ENCODE measurements around the gene POGLUT3.

DNA sequence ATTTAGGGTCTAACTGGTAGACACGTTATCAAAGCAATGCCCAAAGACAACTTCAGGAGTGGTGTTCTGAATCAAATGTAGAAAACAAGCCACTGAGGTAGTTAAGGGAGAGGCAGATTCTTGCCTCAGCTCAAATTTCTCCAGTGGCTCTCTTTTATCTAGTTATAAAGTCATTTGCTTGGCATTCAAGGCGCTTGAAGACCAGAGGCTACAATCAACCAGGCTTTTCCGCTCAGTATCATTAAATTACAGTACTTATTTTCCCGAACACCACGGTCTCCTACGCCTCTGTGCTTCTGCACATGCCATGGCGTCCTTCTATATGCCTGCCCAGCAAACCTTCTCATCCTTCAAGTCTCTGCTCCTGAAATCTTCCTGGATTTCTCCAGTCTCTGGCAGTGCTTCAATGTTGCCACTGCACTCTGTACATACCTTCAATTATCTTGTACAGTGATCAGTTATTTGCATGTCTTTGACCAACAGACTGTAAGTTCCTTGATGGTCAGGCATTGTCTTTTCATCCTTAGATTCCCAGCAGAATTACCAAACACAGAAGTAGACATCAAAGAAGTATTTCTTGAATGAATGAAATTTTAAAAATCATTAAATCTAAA, 1.4 kb downstream of the POGLUT3 start:
- TF ChIP-seq, protein P1, sequence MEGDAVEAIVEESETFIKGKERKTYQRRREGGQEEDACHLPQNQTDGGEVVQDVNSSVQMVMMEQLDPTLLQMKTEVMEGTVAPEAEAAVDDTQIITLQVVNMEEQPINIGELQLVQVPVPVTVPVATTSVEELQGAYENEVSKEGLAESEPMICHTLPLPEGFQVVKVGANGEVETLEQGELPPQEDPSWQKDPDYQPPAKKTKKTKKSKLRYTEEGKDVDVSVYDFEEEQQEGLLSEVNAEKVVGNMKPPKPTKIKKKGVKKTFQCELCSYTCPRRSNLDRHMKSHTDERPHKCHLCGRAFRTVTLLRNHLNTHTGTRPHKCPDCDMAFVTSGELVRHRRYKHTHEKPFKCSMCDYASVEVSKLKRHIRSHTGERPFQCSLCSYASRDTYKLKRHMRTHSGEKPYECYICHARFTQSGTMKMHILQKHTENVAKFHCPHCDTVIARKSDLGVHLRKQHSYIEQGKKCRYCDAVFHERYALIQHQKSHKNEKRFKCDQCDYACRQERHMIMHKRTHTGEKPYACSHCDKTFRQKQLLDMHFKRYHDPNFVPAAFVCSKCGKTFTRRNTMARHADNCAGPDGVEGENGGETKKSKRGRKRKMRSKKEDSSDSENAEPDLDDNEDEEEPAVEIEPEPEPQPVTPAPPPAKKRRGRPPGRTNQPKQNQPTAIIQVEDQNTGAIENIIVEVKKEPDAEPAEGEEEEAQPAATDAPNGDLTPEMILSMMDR (IDR thresholded peaks at IDR 0.05), result no peak
- TF ChIP-seq EP300 (IDR thresholded peaks at IDR 0.05) (no peak), POLR2A (IDR thresholded peaks at IDR 0.05) (no peak)

Measured in ovary (tissue), 3 donors.